Spleen (tissue), 11 donors: ENCODE measurements around the gene LTBP2. TPM values are rescaled to one million over a fixed set of nuclear protein-coding genes. Genes with fewer than 3 reads are reported as not detected.

Experiments
- DNase-seq: peaks from one replicate; pipeline ENCODE4 v3.0.0-alpha.2; 2020
- H3K27ac ChIP-seq, 8 donors: fragments of 200-600 bp; sonication (generic) in 7 of 8; 1 replicate in 4 of 8; 2 replicates in 4 of 8; pipeline versions ENCODE4 v1.5.0 to v1.8.0; 2016 to 2021; ENCODE audit warnings: inconsistent platforms in 4 of 8, mild to moderate bottlenecking in 4 of 8, moderate library complexity in 1 of 8
- H3K27me3 ChIP-seq, 7 donors: fragments of 200-600 bp; sonication (generic) in 6 of 7; replicated peaks in 1 of 7; 1 replicate in 4 of 7; 2 replicates in 3 of 7; pipeline versions ENCODE4 v1.5.0 to v1.8.0; 2016 to 2021; ENCODE audit warnings: inconsistent platforms in 3 of 7, mild to moderate bottlenecking in 1 of 7
- H3K36me3 ChIP-seq, 6 donors: fragments of 200-600 bp; sonication (generic) in 5 of 6; 1 replicate in 4 of 6; 2 replicates in 2 of 6; pipeline versions ENCODE4 v1.5.0 to v1.8.0; 2016 to 2021; ENCODE audit warnings: inconsistent platforms in 2 of 6
- H3K4me1 ChIP-seq, 6 donors: fragments of 200-600 bp; sonication (generic) in 5 of 6; 1 replicate in 3 of 6; 2 replicates in 3 of 6; pipeline versions ENCODE4 v1.5.0 to v1.8.0; 2016 to 2021; ENCODE audit warnings: inconsistent platforms in 3 of 6
- H3K4me3 ChIP-seq, 8 donors: fragments of 200-600 bp; sonication (generic) in 7 of 8; 1 replicate in 4 of 8; 2 replicates in 4 of 8; pipeline versions ENCODE4 v1.5.0 to v1.8.0; 2016 to 2021; ENCODE audit warnings: inconsistent platforms in 4 of 8, mild to moderate bottlenecking in 4 of 8, moderate library complexity in 2 of 8
- H3K9me3 ChIP-seq, 8 donors: fragments of 200-600 bp; sonication (generic) in 7 of 8; 1 replicate in 4 of 8; 2 replicates in 4 of 8; pipeline versions ENCODE4 v1.5.0 to v1.8.0; 2016 to 2021; ENCODE audit warnings: inconsistent platforms in 4 of 8
- POLR2A ChIP-seq, 3 donors: fragments of 450-650 bp; IDR thresholded peaks; one replicate each; pipeline ENCODE4 v1.5.1; 2017; ENCODE audit warnings: antibody characterized with exemption in 3 of 3, mild to moderate bottlenecking in 1 of 3
- POLR2AphosphoS5 ChIP-seq, 3 donors: sonication (generic); formaldehyde crosslinking; IDR thresholded peaks; one replicate each; pipeline ENCODE4 v1.5.1; 2017; ENCODE audit warnings: antibody characterized with exemption in 3 of 3
- WGBS, 5 donors: extraction: QIAGEN DNeasy Blood & Tissue Kit in 3 of 5; methylation state at CpG; one replicate each; pipeline versions ENCODE4 v1.1.5 to v1.1.7; 2013 to 2018; 5-methylcytosine and 5-hydroxymethylcytosine counted together
- intact Hi-C: fragments of 100-400 bp; cut with DNase I; formaldehyde crosslinking; loops from one replicate; pipeline ENCODE4 v1.15.0; 2023; ENCODE audit warnings: low total_unique reads
- polyA plus RNA-seq, 3 donors: library from polyadenylated mRNA; stranded (reverse); fragments of 200-250 nt; gene quantifications; one replicate each; pipeline ENCODE4 v1.2.1, GENCODE V29; 2013
- total RNA-seq, 7 donors: library from RNA; depleted of rRNA in 3 of 7; stranded (reverse); fragments of >200 nt in 3 of 7; fragmentation: NEBNext Ultra II Directional in 4 of 7; extraction: Animal tissue kit (Norgen Biotek cat#: 25700) in 4 of 7; gene quantifications; one replicate each; pipeline versions ENCODE4 v1.1.0 to v1.2.1, GENCODE V29; 2016 to 2021
- TF ChIP-seq, protein P1 (sequence below), 11 experiments: fragments of 200-600 bp in 7 of 11; fragments of 450-650 bp in 4 of 11; sonication (generic) in 4 of 11; IDR thresholded peaks in 8 of 11; conservative IDR thresholded peaks in 3 of 11; 1 replicate in 7 of 11; 2 replicates in 4 of 11; pipeline versions ENCODE4 v1.4.0 to v1.8.0; 2016 to 2021; ENCODE audit warnings: antibody characterized with exemption in 11 of 11, inconsistent platforms in 4 of 11, mild to moderate bottlenecking in 1 of 11
- donor health status: healthy with polysubstance abuse.
- donor health status: DM: no; HTN: no; CAD: no; lungs with moderate emphysema.
- donor health status: DM: no; HTN: no; CAD: no.
- donor health status: Bipolar disorder and iron deficiency.
- donor health status: healthy.
- donor health status: DM: no; HTN: no; CAD: no.
- donor health status: DM: yes; HTN: yes; CAD: no.

The LTBP2 gene
- total and polyA plus RNA-seq, 10 donors, result 3.4 to 10.7 (median 5.6) TPM

DNA sequence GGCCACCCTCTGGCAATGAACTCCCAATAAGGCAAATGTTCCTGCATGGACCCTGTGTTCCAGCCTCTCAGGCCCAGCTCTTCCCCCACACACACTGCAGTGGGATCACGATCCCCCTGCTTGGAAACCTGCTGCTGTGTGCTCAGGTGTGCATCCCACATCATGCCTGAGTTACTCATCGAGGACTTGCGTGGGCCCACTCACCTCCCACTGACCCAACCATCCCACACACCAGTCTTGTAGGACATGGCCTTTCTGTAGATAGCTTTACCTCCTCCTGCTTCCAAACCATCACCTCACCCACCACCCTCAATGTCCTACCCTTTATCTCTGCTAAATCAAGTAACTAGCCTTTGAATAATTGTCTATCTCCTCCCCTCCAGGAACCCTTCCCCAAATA lies 143.5 kb downstream of the LTBP2 start:
- Histone ChIP-seq H3K36me3 (peaks cover 0 to 39% (median 5%) of the 10 kb centered on the region in 6 donors), H3K4me3 (no peak overlapping the region), H3K4me1 (peaks cover 0 to 14% (median 5%) of the 10 kb centered on the region in 6 donors), H3K27me3 (no peaks in the 10 kb centered on the region), H3K27ac (no peak overlapping the region), H3K9me3 (no peaks in the 10 kb centered on the region)
- no peak for DNase-seq
- WGBS, 5 donors, result 80 to 96% (median 89%) methylated on average over 3 of the region's 3 CpGs
- intact Hi-C loops, result no loop called here
- TF ChIP-seq, protein P1, sequence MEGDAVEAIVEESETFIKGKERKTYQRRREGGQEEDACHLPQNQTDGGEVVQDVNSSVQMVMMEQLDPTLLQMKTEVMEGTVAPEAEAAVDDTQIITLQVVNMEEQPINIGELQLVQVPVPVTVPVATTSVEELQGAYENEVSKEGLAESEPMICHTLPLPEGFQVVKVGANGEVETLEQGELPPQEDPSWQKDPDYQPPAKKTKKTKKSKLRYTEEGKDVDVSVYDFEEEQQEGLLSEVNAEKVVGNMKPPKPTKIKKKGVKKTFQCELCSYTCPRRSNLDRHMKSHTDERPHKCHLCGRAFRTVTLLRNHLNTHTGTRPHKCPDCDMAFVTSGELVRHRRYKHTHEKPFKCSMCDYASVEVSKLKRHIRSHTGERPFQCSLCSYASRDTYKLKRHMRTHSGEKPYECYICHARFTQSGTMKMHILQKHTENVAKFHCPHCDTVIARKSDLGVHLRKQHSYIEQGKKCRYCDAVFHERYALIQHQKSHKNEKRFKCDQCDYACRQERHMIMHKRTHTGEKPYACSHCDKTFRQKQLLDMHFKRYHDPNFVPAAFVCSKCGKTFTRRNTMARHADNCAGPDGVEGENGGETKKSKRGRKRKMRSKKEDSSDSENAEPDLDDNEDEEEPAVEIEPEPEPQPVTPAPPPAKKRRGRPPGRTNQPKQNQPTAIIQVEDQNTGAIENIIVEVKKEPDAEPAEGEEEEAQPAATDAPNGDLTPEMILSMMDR (IDR thresholded peaks at IDR 0.05 in 8 of 11, conservative IDR thresholded peaks at IDR 0.05 in 3 of 11), result no peak
- TF ChIP-seq POLR2A (IDR thresholded peaks at IDR 0.05), result no peak
- no peak for TF ChIP-seq POLR2AphosphoS5 (IDR thresholded peaks at IDR 0.05)

DNA sequence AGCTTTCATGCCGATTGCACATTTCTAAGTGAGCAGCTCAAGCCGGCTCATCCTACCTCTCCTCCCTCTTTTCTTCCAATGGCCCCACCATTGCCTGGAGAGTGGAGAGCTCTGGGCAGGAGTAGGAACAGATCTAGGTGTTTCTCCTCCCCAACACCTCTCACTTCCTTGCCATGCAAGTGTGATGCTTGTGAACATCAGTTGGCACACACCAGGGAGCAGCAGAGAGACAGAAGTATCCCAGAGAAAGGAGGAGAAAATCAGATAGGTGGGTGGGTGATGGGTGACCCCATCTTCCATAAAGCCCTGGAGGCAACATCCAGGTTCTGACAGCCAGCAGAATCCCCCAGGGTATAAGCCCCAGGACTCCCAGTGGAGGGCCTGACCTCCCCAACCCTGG lies 146.7 kb downstream of the LTBP2 start:
- intact Hi-C loops, result no loop called here
- no peak for DNase-seq

DNA sequence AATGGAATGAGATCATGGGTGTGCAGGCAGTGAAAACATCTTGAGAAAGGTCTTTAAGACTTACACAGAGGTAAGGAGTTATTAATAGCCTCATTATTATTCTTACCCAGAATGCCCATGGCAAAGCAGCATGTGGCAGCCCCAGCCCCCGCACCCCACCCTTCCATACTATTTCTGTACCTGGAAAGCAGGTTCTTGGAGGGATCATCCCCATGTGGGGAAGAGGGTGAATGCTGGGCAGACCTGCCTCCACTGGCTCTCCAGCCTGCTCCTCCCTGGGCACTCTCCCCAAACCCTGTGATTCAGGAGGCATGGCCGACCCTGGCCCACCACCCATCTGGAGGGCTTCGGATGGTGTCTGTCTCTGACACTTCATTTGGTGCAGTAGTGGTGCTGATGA lies 147.3 kb downstream of the LTBP2 start:
- WGBS, 5 donors, result 92 to 96% (median 95%) methylated on average over 2 to 3 of the region's 3 CpGs
- Histone ChIP-seq H3K4me3 (no peak overlapping the region), H3K36me3 (peaks cover 0 to 6% (median 0%) of the 10 kb centered on the region in 6 donors), H3K27ac (no peak overlapping the region), H3K9me3 (no peaks in the 10 kb centered on the region), H3K27me3 (no peaks in the 10 kb centered on the region), H3K4me1 (peaks cover 0 to 5% (median under 1%) of the 10 kb centered on the region in 6 donors)
- intact Hi-C loops, result no loop called here
- TF ChIP-seq, protein P1 (IDR thresholded peaks at IDR 0.05 in 8 of 11, conservative IDR thresholded peaks at IDR 0.05 in 3 of 11), result no peak
- no peak for TF ChIP-seq POLR2A (IDR thresholded peaks at IDR 0.05)
- no peak for TF ChIP-seq POLR2AphosphoS5 (IDR thresholded peaks at IDR 0.05)
- no peak for DNase-seq

More for the DNA sequence above, 146.7 kb downstream of the LTBP2 start:
- peaks cover 0 to 10% (median 3%) of the 10 kb centered on the region in 6 donors for H3K4me1 ChIP-seq
- H3K9me3 ChIP-seq, result no peaks in the 10 kb centered on the region
- H3K27ac ChIP-seq, result no peak overlapping the region
- TF ChIP-seq POLR2A (IDR thresholded peaks at IDR 0.05) (no peak), POLR2AphosphoS5 (IDR thresholded peaks at IDR 0.05) (no peak)
- TF ChIP-seq, protein P1 (IDR thresholded peaks at IDR 0.05 in 8 of 11, conservative IDR thresholded peaks at IDR 0.05 in 3 of 11), result no peak
- H3K27me3 ChIP-seq, result no peaks in the 10 kb centered on the region
- WGBS, 5 donors, result 89 to 95% (median 94%) methylated on average over 2 of the region's 2 CpGs
- H3K36me3 ChIP-seq, result peaks cover 0 to 8% (median 0%) of the 10 kb centered on the region in 6 donors
- no peak overlapping the region for H3K4me3 ChIP-seq

DNA sequence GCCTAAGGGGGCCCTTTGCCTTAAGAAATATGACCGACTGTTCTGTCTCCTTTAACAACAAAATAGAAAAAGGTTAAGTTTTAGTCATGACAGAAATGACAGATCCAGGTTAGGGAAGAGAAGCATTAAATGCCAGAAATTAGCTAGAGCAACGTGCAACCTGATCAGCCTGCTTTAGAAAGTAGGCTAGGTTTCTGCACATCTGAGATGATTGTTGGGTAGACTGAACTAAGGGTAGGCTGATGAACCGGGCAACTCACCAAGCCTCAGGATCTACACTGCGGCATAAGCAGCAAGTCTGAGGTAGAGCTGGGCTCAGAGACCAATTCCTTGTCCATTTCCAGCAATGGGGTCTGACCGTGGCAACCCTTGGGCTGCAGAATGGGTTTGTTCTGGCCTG lies 148.3 kb downstream of the LTBP2 start:
- TF ChIP-seq POLR2A (IDR thresholded peaks at IDR 0.05), result no peak
- TF ChIP-seq, protein P1 (IDR thresholded peaks at IDR 0.05 in 8 of 11, conservative IDR thresholded peaks at IDR 0.05 in 3 of 11), result no peak
- no peak for TF ChIP-seq POLR2AphosphoS5 (IDR thresholded peaks at IDR 0.05)
- H3K4me3 ChIP-seq, result no peak overlapping the region
- H3K27me3 ChIP-seq, result no peaks in the 10 kb centered on the region
- no peak overlapping the region for H3K27ac ChIP-seq
- H3K9me3 ChIP-seq, result no peaks in the 10 kb centered on the region
- no peak for DNase-seq
- peaks cover 0 to 3% (median 0%) of the 10 kb centered on the region in 6 donors for H3K36me3 ChIP-seq
- no peaks in the 10 kb centered on the region for H3K4me1 ChIP-seq
- intact Hi-C loops, result no loop called here
- 85 to 91% (median 89%) methylated on average over 5 of the region's 5 CpGs for WGBS, 5 donors
